Panc1 (cell line): ENCODE results near the gene PLEKHA7.

Experiments
- CTCF ChIP-seq: fragments of 450-650 bp; IDR thresholded peaks from 2 replicates; pipeline ENCODE4 v1.5.1; 2017; ENCODE audit warnings: mild to moderate bottlenecking
- REST ChIP-seq, 2 experiments: IDR thresholded peaks; 2 replicates each; pipeline ENCODE4 v1.6.1; 2011 to 2012; ENCODE audit warnings: low read depth in 2 of 2, control low read depth in 1 of 2, low read length in 1 of 2, mild to moderate bottlenecking in 1 of 2, moderate library complexity in 1 of 2; ENCODE audit not compliant: insufficient read depth in 1 of 2

- TF ChIP-seq CTCF (no peak), REST (IDR thresholded peaks at IDR 0.05; ENCODE audit: insufficient read depth in 1 of 2, low read depth in 2 of 2, low read length in 1 of 2) (no peak)
These were observed 103.0 kb downstream of the PLEKHA7 start for GRCh38 chr11:16911186-16911585.
